ENCODE measurements around the gene VSX1. TPM values are rescaled to one million over a fixed set of nuclear protein-coding genes. Genes with fewer than 3 reads are reported as not detected.

The VSX1 gene
- total and polyA plus RNA-seq, 2 of the 4 experiments (the other 2 are of a cell fraction), result not detected

DNA sequence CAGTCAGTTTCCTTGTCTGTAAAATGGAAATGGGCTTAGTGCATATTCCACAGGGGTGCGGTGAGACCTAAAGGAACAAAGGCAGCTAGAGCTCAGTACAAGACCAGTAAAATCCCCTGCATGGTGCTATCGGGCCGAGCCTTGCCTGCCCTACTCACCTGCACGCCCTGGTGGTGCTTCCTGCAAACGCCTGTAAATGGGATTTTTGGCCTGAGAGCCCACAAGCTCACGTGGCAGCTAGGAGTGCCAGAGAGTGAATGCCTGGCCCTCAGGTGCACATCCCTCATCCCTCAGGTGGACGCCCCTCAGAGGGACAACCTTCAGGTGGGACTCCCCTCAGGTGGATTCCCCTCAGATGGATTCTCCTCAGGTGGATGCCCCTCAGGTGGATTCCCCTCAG lies 48.0 kb upstream of the VSX1 start:
- no peak overlapping the region for H2BK5ac ChIP-seq (ENCODE audit: low read depth, low read length, poor library complexity, severe bottlenecking)
- intact Hi-C loops (cut with micrococcal nuclease) (no loop called here), in situ Hi-C loops (cut with MboI; ENCODE audit: low sequenced_read_pairs) (no loop called here), dilution Hi-C loops (cut with HindIII; ENCODE audit: low sequenced_read_pairs, unreplicated experiment) (no loop called here)
- ChIA-PET CTCF (no interaction called here), POLR2A (ENCODE audit: unreplicated experiment) (no interaction called here)
- DNase-seq (no peak), ATAC-seq (ENCODE audit: low read depth) (no peak)
- TF ChIP-seq RFX5 (IDR thresholded peaks at IDR 0.05; ENCODE audit: low read depth, low read length) (no peak), BHLHE40 (IDR thresholded peaks at IDR 0.05; ENCODE audit: low read depth, low read length) (no peak), MAFK (IDR thresholded peaks at IDR 0.05; ENCODE audit: low read depth, low read length) (no peak), CEBPB (IDR thresholded peaks at IDR 0.05; ENCODE audit: low read depth, low read length) (no peak), RCOR1 (IDR thresholded peaks at IDR 0.05; ENCODE audit: insufficient replicate concordance, low read length) (no peak), SMC3 (IDR thresholded peaks at IDR 0.05; ENCODE audit: low read depth, low read length) (no peak), ELK1 (IDR thresholded peaks at IDR 0.05; ENCODE audit: borderline replicate concordance, low read depth, low read length) (no peak), CHD1 (IDR thresholded peaks at IDR 0.05; ENCODE audit: low read depth, low read length) (no peak), MAZ (IDR thresholded peaks at IDR 0.05; ENCODE audit: borderline replicate concordance, low read depth, low read length) (no peak), FOS (IDR thresholded peaks at IDR 0.05; ENCODE audit: low read depth, low read length) (no peak), RAD21 (IDR thresholded peaks at IDR 0.05; ENCODE audit: low read length) (no peak)
- TF ChIP-seq, protein P1, sequence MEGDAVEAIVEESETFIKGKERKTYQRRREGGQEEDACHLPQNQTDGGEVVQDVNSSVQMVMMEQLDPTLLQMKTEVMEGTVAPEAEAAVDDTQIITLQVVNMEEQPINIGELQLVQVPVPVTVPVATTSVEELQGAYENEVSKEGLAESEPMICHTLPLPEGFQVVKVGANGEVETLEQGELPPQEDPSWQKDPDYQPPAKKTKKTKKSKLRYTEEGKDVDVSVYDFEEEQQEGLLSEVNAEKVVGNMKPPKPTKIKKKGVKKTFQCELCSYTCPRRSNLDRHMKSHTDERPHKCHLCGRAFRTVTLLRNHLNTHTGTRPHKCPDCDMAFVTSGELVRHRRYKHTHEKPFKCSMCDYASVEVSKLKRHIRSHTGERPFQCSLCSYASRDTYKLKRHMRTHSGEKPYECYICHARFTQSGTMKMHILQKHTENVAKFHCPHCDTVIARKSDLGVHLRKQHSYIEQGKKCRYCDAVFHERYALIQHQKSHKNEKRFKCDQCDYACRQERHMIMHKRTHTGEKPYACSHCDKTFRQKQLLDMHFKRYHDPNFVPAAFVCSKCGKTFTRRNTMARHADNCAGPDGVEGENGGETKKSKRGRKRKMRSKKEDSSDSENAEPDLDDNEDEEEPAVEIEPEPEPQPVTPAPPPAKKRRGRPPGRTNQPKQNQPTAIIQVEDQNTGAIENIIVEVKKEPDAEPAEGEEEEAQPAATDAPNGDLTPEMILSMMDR (conservative IDR thresholded peaks at IDR 0.05; ENCODE audit: low read depth, low read length), result no peak
- no peaks in the 10 kb centered on the region for H3K9me1 ChIP-seq (ENCODE audit: insufficient read depth, low read length)
- H4K20me1 ChIP-seq (ENCODE audit: insufficient read depth, low read length), result no peaks in the 10 kb centered on the region
- no peak overlapping the region for H3K56ac ChIP-seq (ENCODE audit: extremely low read depth, insufficient read depth, low read length)
- no peak overlapping the region for H3K9ac ChIP-seq (ENCODE audit: low read depth, low read length)
- no peak overlapping the region for H3K23ac ChIP-seq (ENCODE audit: low read depth, low read length)
- no peak overlapping the region for H2BK15ac ChIP-seq (ENCODE audit: low read depth, low read length)
- H4K91ac ChIP-seq (ENCODE audit: insufficient read depth, low read depth, low read length), result no peak overlapping the region
- no peaks in the 10 kb centered on the region for H3K4me1 ChIP-seq (ENCODE audit: control insufficient read depth, insufficient read depth, low read length)
- H2BK120ac ChIP-seq (ENCODE audit: low read depth, low read length), result no peak overlapping the region
- H4K5ac ChIP-seq (ENCODE audit: low read depth, low read length), result no peak overlapping the region
- H3K27me3 ChIP-seq (ENCODE audit: control insufficient read depth, insufficient read depth, low read length), result peaks cover 22% of the 10 kb centered on the region
- WGBS, 2 experiments (ENCODE audit: extremely low coverage in 2 of 2, insufficient read length in 1 of 2), result 87% methylated on average over 3 of the region's 7 CpGs; no CpG with 5 or more reads in 1 of the 2 experiments
- H2BK20ac ChIP-seq (ENCODE audit: low read depth, low read length), result no peak overlapping the region
- no peaks in the 10 kb centered on the region for H3K36me3 ChIP-seq (ENCODE audit: control insufficient read depth, insufficient read depth, low read length)
- H4K8ac ChIP-seq (ENCODE audit: low read depth in 2 of 2, low read length in 2 of 2), result no peak overlapping the region
- H3K27ac ChIP-seq (ENCODE audit: insufficient read depth, low read length), result no peak overlapping the region
- no peak overlapping the region for H3K14ac ChIP-seq (replicated peaks; ENCODE audit: low read depth, low read length)
- H3K4me2 ChIP-seq (ENCODE audit: low read depth, low read length), result no peak overlapping the region
- no peak overlapping the region for H2AK5ac ChIP-seq (ENCODE audit: low read depth, low read length)
- no peak overlapping the region for H3K4me3 ChIP-seq (ENCODE audit: insufficient read depth, low read depth, low read length)
- no peak overlapping the region for H2AK9ac ChIP-seq (replicated peaks; ENCODE audit: low read depth, low read length, poor library complexity)
- peaks cover 3% of the 10 kb centered on the region; the same call in 1 of the 2 replicates for H3K9me3 ChIP-seq (ENCODE audit: control insufficient read depth, insufficient read depth, low read length)
- no TSS peak for BruUV-seq (replicated peaks)
- H2AFZ ChIP-seq (replicated peaks; ENCODE audit: low read length, poor library complexity), result no peak overlapping the region
- no peak overlapping the region for H3K18ac ChIP-seq (ENCODE audit: low read depth, low read length)
- H3K79me1 ChIP-seq (ENCODE audit: low read depth in 1 of 2, low read length in 2 of 2), result no peaks in the 10 kb centered on the region
- no peak overlapping the region for H3K4ac ChIP-seq (ENCODE audit: low read depth, low read length)

Data from IMR-90 (cell line).